HEK293 (cell line): ENCODE measurements around the gene SCART1.
"Not testable (repeated sequence)": the region's sequence is repeated elsewhere in the genome, so short reads cannot be mapped to it uniquely, and the experiment has no call there.

Source experiments
- CTCF ChIA-PET: fragments of 350-600 bp; formaldehyde crosslinking; extraction: SDS; loops from one replicate; lab custom pipeline; 2021; ENCODE audit warnings: antibody characterized with exemption; lab: Yijun Ruan, JAX
- POLR2A ChIA-PET: fragments of 300-600 bp; formaldehyde crosslinking; extraction: SDS; loops from one replicate; lab custom pipeline; 2020; ENCODE audit warnings: antibody characterized with exemption, inconsistent platforms; lab: Yijun Ruan, JAX
- H3K27ac ChIP-seq: fragments of 200-500 bp; sonication (Bioruptor generic); 2 replicates; pipeline ENCODE4 v1.5.1; 2014; ENCODE audit warnings: low read depth, low read length, control low read depth, inconsistent platforms; ENCODE audit errors: extremely low read depth
- H3K36me3 ChIP-seq, 2 experiments: fragments of 200-500 bp in 1 of 2; sonication (Bioruptor generic) in 1 of 2; 1 replicate in 1 of 2; 2 replicates in 1 of 2; pipeline ENCODE4 v1.5.1; 2014 to 2017; ENCODE audit warnings: inconsistent platforms in 2 of 2, low read length in 2 of 2; ENCODE audit not compliant: control insufficient read depth in 2 of 2, insufficient read depth in 1 of 2
- H3K4me1 ChIP-seq: fragments of 200-500 bp; sonication (Bioruptor generic); 2 replicates; pipeline ENCODE4 v1.5.1; 2014; ENCODE audit warnings: mild to moderate bottlenecking, low read length, inconsistent platforms; ENCODE audit not compliant: control insufficient read depth, insufficient read depth
- H3K4me3 ChIP-seq: 2 replicates; pipeline ENCODE4 v1.5.1; 2011; ENCODE audit warnings: low read depth, mild to moderate bottlenecking, control low read depth, low read length, moderate library complexity
- H3K9me3 ChIP-seq: fragments of 200-500 bp; sonication (Bioruptor generic); 2 replicates; pipeline ENCODE4 v1.5.1; 2014; ENCODE audit warnings: low read depth, low read length, inconsistent platforms; ENCODE audit not compliant: control insufficient read depth, insufficient read depth
- KLF16 ChIP-seq: fragments of 450-650 bp; formaldehyde crosslinking; IDR thresholded peaks from 2 replicates; pipeline ENCODE4 v1.5.1; 2017; ENCODE audit warnings: missing biosample characterization, missing genetic modification characterization
- SETDB1 ChIP-seq: IDR thresholded peaks from one replicate; pipeline ENCODE4 v1.6.1; 2017; ENCODE audit warnings: mild to moderate bottlenecking, low read length, moderate library complexity, mixed read lengths; ENCODE audit not compliant: insufficient read length
- TRIM28 ChIP-seq: IDR thresholded peaks from 2 replicates; pipeline ENCODE4 v1.6.1; 2011; ENCODE audit warnings: low read length, control low read depth, borderline replicate concordance
- ZFHX2 ChIP-seq: fragments of 450-650 bp; formaldehyde crosslinking; conservative IDR thresholded peaks from 2 replicates; pipeline ENCODE4 v1.5.1; 2016; ENCODE audit warnings: missing biosample characterization, missing genetic modification characterization
- ZNF114 ChIP-seq: fragments of 450-650 bp; formaldehyde crosslinking; IDR thresholded peaks from 2 replicates; pipeline ENCODE4 v1.5.0; 2017; ENCODE audit warnings: missing biosample characterization, missing genetic modification characterization
- ZNF2 ChIP-seq: fragments of 450-650 bp; formaldehyde crosslinking; IDR thresholded peaks from 2 replicates; pipeline ENCODE4 v1.5.1; 2016; ENCODE audit warnings: missing biosample characterization, missing genetic modification characterization
- ZNF214 ChIP-seq: fragments of 450-650 bp; formaldehyde crosslinking; IDR thresholded peaks from 2 replicates; pipeline ENCODE4 v1.5.1; 2017; ENCODE audit warnings: missing biosample characterization, mild to moderate bottlenecking, missing genetic modification characterization, borderline replicate concordance
- ZNF654 ChIP-seq: fragments of 450-650 bp; formaldehyde crosslinking; IDR thresholded peaks from 2 replicates; pipeline ENCODE4 v1.5.1; 2016; ENCODE audit warnings: low read depth, missing biosample characterization, missing genetic modification characterization
- ZNF837 ChIP-seq: fragments of 450-650 bp; formaldehyde crosslinking; IDR thresholded peaks from 2 replicates; pipeline ENCODE4 v1.5.1; 2016; ENCODE audit warnings: missing biosample characterization, missing genetic modification characterization
- TF ChIP-seq, protein P1 (sequence below): fragments of 450-650 bp; formaldehyde crosslinking; IDR thresholded peaks from 2 replicates; pipeline ENCODE4 v1.5.1; 2016; ENCODE audit warnings: missing biosample characterization, missing genetic modification characterization, low read depth

The SCART1 gene

DNA sequence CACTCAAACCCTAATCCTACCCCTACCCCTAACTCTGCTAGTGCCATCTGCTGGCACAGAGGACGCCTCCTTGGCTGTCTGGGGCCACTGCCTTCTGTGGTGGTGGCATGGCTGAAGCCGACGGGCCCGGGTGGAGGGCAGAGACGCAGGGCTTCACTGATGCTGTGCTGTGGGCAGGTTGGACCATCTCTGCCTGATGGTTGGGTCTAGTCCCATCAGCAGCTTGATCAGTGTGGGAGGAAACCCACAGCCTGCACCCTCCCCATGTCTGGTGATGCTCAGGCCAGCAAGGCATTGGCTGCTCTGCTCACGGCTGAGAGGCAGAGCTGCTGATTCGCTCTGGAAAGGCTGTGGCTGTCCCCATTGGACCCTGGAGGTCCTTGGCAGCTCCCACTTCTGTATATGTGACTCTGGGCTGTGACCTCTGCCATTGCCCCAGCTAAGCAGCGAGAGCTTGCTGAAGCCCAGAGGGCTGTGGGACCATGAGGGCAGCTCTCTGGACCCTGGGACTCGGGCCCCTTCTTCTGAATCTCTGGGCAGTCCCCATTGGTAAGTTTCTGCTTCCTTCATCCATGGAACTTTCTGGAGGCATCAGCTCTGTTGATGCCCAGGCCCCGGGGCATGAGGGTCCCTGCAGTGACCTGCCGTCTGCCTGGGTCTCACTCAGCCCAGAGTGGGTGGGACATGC lies at the start of gene SCART1:
Gene SCART1, plus strand, starts transcription at position 430 of the 688 bp plus-strand sequence. Its CDS starts 53 bp downstream, at position 483.
- Histone ChIP-seq H3K4me3 (no peak within 1 kb of the TSS), H3K36me3 (no peaks in the 10 kb centered on the region), H3K9me3 (no peaks in the 10 kb centered on the region), H3K4me1 (no peaks in the 10 kb centered on the region), H3K27ac (no peak within 1 kb of the TSS)
- ChIA-PET POLR2A (no interaction called here), CTCF (interaction anchor here (1.1 kb wide), 1 partner anchor 15 kb away, joined by 6 read pairs; no protein-coding TSS in a partner anchor)
- no peak for TF ChIP-seq ZNF837 (tag by site-specific recombination)
- peak; percentile 7; the same call in 1 of the 2 replicates for TF ChIP-seq ZFHX2 (tag by site-specific recombination)

DNA sequence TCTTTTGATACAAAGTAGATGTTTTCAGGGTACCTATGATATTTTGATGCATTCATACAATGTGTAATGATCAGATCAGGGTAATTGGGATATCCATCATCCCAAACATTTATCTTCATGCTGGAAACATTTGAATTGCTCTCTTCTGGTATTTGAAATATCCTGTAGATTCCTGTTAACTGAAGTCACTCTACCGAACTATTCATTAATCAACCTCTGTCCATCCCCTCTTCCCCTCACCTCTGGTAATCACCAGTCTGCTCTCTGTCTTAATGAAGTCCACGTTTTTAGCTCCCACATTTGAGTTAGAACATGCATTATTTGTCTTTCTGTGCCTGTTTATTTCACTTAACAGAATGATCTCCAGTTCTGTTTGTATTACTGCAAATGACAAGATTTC lies 48.5 kb upstream of the SCART1 start:
- no peak overlapping the region for H3K4me3 ChIP-seq
- no peak overlapping the region for H3K27ac ChIP-seq
- ChIA-PET POLR2A (no interaction called here), CTCF (no interaction called here)
- peaks cover 52 to 93% of the 10 kb centered on the region in 2 experiments for H3K36me3 ChIP-seq
- no peaks in the 10 kb centered on the region; the same call in 1 of the 2 replicates for H3K9me3 ChIP-seq
- no peaks in the 10 kb centered on the region for H3K4me1 ChIP-seq
- no peak for TF ChIP-seq KLF16 (tag by site-specific recombination)

DNA sequence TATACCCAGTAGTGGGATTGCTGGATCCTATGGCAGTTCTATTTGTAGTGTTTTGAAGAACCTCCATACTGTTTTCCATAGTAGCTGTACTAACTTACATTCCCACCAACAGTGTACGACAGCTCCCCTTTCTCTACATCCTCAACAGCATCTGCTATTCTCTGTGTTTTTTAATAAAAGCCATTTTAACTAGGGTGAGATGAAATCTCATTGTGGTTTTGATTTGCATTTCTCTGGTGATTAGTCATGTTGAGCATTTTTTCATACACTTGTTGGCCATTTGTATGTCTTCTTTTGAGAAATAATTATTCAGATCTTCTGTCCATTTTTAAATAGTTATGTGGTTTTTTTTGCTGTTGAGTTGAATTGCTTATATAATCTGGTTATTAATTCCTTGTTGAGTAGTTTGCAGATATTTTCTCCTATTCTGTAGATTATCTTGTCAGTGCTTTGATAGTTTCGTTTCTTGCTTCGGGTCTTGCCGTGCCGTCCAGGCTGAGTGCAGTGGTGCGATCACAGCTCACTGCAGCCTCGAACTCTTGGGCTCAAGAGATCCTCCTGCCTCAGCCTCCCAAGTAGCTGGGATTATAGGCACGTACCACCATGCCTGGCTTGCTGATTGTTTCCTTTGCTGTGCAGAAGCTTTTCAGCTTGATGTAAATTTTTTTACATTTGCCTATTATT lies 47.8 kb upstream of the SCART1 start:
- no peak overlapping the region for H3K4me3 ChIP-seq
- H3K4me1 ChIP-seq, result no peaks in the 10 kb centered on the region
- no peaks in the 10 kb centered on the region; the same call in 1 of the 2 replicates for H3K9me3 ChIP-seq
- no peak for TF ChIP-seq ZNF2
- no peak for TF ChIP-seq ZNF114
- POLR2A ChIA-PET, result no interaction called here
- CTCF ChIA-PET, result no interaction called here
- no peak overlapping the region for H3K27ac ChIP-seq
- H3K36me3 ChIP-seq, result peaks cover 53 to 93% of the 10 kb centered on the region in 2 experiments

- H3K27ac ChIP-seq, result no peak overlapping the region
- no peaks in the 10 kb centered on the region; the same call in 1 of the 2 replicates for H3K9me3 ChIP-seq
- CTCF ChIA-PET, result interaction anchor here (0.6 to 1.5 kb wide), 3 partner anchors 25 to 161 kb away, joined by 3 to 5 read pairs (median 4); no protein-coding TSS in a partner anchor
- H3K36me3 ChIP-seq, result peaks cover 66 to 82% of the 10 kb centered on the region in 2 experiments
- H3K4me3 ChIP-seq, result no peak overlapping the region
- no peaks in the 10 kb centered on the region for H3K4me1 ChIP-seq
- POLR2A ChIA-PET, result no interaction called here
- TF ChIP-seq ZNF214 (tag by site-specific recombination), result no peak
- TF ChIP-seq, protein P1, sequence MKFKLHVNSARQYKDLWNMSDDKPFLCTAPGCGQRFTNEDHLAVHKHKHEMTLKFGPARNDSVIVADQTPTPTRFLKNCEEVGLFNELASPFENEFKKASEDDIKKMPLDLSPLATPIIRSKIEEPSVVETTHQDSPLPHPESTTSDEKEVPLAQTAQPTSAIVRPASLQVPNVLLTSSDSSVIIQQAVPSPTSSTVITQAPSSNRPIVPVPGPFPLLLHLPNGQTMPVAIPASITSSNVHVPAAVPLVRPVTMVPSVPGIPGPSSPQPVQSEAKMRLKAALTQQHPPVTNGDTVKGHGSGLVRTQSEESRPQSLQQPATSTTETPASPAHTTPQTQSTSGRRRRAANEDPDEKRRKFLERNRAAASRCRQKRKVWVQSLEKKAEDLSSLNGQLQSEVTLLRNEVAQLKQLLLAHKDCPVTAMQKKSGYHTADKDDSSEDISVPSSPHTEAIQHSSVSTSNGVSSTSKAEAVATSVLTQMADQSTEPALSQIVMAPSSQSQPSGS, result peak; percentile 39; the same call in 1 of the 2 replicates
- TF ChIP-seq, all 188 proteins: peak for 1
Measured at GRCh38 chr10:133411523-133412380, 42.0 kb upstream of the SCART1 start.

DNA sequence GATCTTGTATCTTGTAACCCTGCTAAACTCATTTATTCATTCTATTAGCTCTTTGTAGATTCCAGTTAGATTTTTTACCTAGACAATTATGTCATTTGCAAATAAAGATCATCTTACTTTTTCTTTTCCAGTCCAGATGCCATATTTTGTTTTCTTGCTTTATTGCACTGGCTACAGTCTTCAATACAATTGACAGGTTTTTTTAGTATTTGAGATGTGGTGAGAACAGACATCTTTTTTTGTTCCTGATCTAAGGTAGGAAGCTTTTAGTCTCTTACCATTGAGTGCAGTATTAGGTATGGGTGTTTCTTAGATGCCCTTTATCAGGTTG lies 41.4 kb upstream of the SCART1 start:
- H3K36me3 ChIP-seq, result peaks cover 60 to 76% of the 10 kb centered on the region in 2 experiments
- TF ChIP-seq TRIM28 (0 out of 2 replicates have a peak, but pooled peaks have one; percentile 40), ZNF654 (tag by site-specific recombination) (no peak), SETDB1 (peak; percentile 87)
- no peak overlapping the region for H3K4me3 ChIP-seq
- no peaks in the 10 kb centered on the region; the same call in 1 of the 2 replicates for H3K9me3 ChIP-seq
- ChIA-PET POLR2A (no interaction called here), CTCF (interaction anchor here (1.0 to 1.5 kb wide), 2 partner anchors 25 to 83 kb away, joined by 4 to 5 read pairs; no protein-coding TSS in a partner anchor)
- H3K27ac ChIP-seq, result no peak overlapping the region
- H3K4me1 ChIP-seq, result no peaks in the 10 kb centered on the region

- H3K36me3 ChIP-seq, result peaks cover 44 to 72% of the 10 kb centered on the region in 2 experiments
- POLR2A ChIA-PET, CTCF ChIA-PET: not testable (repeated sequence)
Measured at GRCh38 chr10:133414401-133414800, 39.3 kb upstream of the SCART1 start.

More at GRCh38 chr10:133414401-133414800, 39.3 kb upstream of the SCART1 start:
- not testable (repeated sequence) for H3K4me1 ChIP-seq, H3K4me3 ChIP-seq, H3K27ac ChIP-seq, H3K9me3 ChIP-seq
